Tibial nerve (tissue), 4 donors: ENCODE results near the gene FRMD4A.

ENCODE experiments used
- CTCF ChIP-seq, 5 experiments: fragments of 200-600 bp in 3 of 5; fragments of 450-650 bp in 2 of 5; sonication (generic) in 3 of 5; IDR thresholded peaks; one replicate each; pipeline ENCODE4 v1.5.1; 2016 to 2019; ENCODE audit warnings: antibody characterized with exemption in 5 of 5, mild to moderate bottlenecking in 3 of 5, moderate library complexity in 2 of 5
- EP300 ChIP-seq, 2 donors: sonication (generic); formaldehyde crosslinking; IDR thresholded peaks; one replicate each; pipeline ENCODE4 v1.6.1; 2017; ENCODE audit warnings: antibody characterized with exemption in 2 of 2, mild to moderate bottlenecking in 1 of 2
- POLR2A ChIP-seq, 2 donors: fragments of 450-650 bp; IDR thresholded peaks; one replicate each; pipeline ENCODE4 v1.6.1; 2017; ENCODE audit warnings: antibody characterized with exemption in 2 of 2, mild to moderate bottlenecking in 2 of 2, moderate library complexity in 2 of 2

GRCh38 chr10:13732465-13732881 is 598.3 kb downstream of the FRMD4A start:
- TF ChIP-seq POLR2A (IDR thresholded peaks at IDR 0.05) = no peak
- TF ChIP-seq CTCF (IDR thresholded peaks at IDR 0.05) = no peak
- TF ChIP-seq EP300 (IDR thresholded peaks at IDR 0.05) = no peak
